Panc1 (cell line): ENCODE results near the gene CALCR.

Experiments
- CTCF ChIP-seq: fragments of 450-650 bp; IDR thresholded peaks from 2 replicates; pipeline ENCODE4 v1.5.1; 2017; ENCODE audit warnings: mild to moderate bottlenecking
- POLR2AphosphoS5 ChIP-seq: IDR thresholded peaks from 2 replicates; pipeline ENCODE4 v1.6.1; 2012; ENCODE audit warnings: mild to moderate bottlenecking, low read depth, low read length, moderate library complexity
- SIN3A ChIP-seq: IDR thresholded peaks from 2 replicates; pipeline ENCODE4 v1.6.1; 2012; ENCODE audit warnings: low read depth, mild to moderate bottlenecking, low read length, moderate library complexity, borderline replicate concordance; ENCODE audit not compliant: insufficient read depth

GRCh38 chr7:93575555-93576399, 1.3 kb upstream of the CALCR start:
- TF ChIP-seq CTCF (no peak), SIN3A (no peak), POLR2AphosphoS5 (no peak)
